ENCODE measurements around the gene ACSS2.
A peak's percentile ranks its signal among the peaks of the same experiment; 100 is the strongest.

The ACSS2 gene

DNA sequence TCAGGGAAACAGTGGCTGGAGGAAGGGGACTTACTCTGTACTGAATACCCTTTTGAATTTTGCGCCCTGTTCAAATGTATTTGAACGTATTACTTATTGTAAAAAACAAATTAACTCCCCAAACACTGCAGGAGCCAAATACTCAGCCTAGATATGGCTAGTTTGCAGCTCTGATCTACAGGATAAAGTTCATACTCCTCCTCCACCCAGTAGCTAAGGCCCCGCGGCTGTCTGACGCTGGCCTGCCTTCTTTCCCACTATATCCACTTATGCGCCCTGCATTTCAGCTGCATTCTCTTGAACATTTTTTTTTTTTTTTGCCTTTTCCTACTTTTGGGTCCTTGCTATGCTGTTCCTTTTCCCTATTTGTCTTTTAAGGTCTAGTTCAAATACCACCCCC, 72.7 kb downstream of the ACSS2 start:
- DNase-seq (ENCODE audit: low read depth in 2 of 2): no peak

DNA sequence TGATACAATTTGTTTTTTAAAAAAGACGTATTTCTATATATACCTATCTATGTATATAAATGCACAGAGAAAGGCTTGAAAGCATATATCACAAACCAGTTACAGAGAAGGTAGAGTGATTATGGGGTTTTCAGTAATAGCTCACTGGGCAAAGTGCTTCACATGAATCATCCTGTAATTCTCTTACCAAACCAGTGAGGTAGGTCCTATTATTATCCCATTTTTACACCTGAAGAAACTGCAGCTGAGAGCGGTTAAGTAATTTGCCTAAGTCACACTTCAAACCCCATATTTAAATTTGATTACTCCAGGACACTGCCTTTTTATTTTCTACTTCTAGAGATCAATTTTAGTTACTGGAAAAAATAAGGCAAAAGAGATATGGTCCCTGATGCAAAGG, 74.8 kb downstream of the ACSS2 start:
- DNase-seq (ENCODE audit: low read depth in 2 of 2): no peak

DNA sequence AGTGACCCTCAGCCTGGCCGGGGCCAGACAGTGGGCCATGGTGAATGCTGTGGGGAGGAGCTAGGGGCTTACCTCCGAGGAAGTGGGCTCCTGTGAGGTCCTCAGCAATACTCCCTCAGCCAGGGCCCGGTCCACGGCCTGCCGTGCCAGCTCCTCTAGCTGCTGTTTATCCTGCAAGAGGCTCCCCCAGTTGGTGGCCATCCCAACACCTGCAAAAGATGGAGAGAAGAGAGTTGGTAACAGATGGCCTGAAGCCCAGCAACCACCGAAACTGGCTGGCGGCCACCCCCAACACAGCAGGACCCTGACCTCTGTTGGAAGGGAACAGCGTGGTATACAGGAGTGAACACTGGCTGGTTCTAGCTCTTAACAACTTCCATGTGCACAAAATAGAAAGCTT, 75.2 kb downstream of the ACSS2 start:
- DNase-seq (ENCODE audit: low read depth in 2 of 2): no peak

DNA sequence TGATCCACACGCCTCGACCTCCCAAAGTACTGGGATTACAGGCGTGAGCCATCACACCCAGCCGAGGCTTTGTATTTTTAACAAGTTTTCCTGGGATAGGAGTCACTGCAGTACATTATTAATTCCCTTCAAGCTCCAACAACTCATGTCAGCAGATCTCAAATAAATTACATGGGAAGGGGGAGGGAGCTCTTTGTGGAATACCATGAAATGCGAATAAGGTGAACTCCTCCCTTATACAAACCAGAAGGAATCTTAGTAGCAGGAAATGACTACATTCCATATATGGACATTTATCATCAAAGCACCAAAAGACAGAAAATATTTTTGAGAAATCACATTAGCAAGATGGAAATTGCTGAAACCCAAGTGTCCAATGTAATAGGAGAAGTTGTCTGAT, 76.3 kb downstream of the ACSS2 start:
- no peak for DNase-seq (ENCODE audit: low read depth in 2 of 2)

DNA sequence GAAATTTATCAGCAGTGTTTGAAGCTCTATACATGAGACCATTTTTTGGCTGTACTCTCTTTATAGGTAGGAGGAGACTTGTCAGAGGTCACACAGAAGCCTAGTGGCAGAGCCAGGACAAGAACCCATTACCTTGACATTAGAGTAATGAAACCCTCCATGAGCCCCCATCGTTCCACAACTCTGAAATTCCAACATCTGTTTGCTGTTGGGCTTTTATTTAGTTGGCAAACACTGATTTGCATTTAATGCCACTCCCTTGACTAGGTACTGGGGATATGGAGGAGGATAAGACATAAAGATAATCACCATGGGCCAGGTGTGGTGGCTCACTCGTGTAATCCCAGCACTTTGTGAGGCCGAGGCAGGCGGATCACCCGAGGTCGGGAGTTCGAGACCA, 77.5 kb downstream of the ACSS2 start:
- DNase-seq (ENCODE audit: low read depth in 2 of 2): no peak

DNA sequence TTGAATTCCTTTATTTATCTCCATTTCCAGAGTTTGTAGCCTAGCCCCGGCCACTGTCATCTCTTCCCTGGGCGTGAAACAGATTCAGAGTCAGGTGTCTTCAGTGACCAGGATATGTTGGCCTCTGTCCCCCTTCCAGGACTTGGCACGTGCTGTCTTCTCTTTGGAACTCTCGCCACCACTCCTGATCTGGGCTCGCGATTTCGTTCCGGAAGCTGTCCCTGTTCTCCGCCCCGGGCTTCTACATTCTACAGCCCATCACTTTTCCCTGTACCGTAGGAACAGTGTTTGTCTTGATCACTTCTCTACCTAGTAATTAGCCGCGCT, 78.5 kb downstream of the ACSS2 start:
- no peak for DNase-seq (ENCODE audit: low read depth in 2 of 2)

DNA sequence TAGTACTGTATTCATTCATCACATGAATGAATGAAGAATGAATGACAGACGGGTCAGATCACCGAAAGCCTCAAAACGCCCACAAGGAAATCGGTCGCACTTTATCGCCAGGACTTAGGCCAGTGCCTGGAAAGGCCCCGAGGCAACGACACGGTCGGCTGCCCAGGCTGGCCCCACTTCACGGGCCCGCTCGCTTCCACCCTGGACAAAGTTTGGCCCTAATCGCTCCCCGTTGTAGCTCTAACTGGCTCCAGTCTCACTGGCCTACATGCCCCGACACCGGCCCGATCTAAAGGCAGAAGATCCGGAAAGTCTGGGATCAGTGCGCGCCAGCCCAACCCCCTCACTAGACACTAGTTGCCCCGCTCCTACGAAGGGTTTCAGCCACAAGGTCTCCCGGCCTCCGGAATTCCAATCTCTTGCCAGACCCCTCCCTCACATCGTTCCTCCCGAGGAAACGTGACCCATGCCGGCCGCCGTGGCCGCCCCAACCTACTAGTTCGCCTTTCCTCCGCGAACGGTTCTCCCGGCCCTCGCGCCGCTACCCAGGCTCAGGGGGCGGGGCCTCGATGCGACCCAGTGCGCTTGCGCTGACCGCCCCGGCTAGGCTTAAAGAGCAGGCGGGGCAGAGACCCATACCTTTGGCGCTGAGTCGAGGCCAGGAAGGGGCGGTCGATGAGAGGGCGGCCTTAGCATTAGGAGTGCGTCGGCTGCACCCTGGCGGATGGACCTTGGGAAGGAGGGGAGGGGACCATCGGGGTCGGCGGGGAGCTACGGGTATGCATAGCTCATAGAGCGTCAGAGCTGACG, 79.0 kb downstream of the ACSS2 start, which contains the start of the genes GSS and MYH7B:
Gene GSS (minus strand): TSS at position 576 of the 810 bp plus-strand sequence. CDS start 3,954 bp downstream, outside the sequence.
Gene MYH7B (plus strand): TSS at position 638 of the 810 bp plus-strand sequence. CDS start 22,138 bp downstream, outside the sequence.
- peak; percentile 90 to 94 for DNase-seq (ENCODE audit: low read depth in 2 of 2)

DNA sequence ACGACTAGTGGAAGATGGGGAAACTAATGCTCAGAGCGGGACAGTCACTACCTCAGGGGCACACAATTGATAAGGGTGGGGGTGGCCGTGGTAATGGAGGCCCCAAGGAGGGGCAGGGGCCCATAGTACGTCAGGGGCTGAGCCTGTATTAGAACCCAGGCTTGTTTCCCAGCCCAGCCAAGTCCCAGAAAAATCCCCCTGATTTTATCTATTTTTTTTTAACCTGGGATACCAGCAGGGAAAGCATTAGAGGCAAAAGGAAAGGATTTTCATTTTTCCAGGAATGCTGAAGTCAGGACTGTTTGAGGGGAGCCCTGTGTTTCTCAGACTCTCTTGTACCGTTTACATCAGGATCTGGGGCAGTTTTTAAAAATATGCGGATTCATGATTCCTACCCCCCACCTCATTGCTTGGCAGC, 79.6 kb downstream of the ACSS2 start:
- DNase-seq (ENCODE audit: low read depth in 2 of 2): no peak

DNA sequence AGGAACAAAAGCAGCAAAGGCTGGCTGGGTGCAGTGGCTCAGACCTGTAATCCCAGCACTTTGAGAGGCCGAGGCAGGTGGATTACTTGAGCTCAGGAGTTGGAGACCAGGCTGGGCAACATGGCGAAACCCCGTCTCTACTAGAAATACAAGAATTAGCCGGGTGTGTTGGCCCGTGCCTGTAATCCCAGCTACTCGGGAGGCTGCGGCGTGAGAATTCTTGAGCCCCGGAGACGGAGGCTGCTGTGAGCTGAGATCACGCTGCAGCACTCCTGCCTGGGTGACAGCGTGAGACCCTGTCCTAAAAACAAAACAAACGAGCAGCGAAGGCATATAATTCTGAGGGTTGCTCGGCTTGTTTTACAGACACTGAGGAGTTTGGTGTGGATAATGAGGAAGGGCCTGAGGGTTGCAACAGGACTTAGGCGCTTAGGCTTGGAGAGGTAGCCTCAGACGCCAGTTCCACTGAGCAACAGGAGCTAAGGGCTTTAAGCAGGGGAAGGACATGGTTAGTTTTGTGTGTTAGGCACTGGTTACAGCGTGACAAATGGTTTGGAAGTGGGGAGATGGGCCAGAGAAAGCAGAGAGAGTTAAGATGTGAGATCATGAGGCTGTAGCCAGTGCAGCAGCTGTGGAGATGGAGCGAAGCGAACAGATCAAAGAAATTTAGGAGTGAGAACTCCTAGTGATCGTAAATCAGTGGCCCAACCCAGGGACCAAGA, 80.5 kb downstream of the ACSS2 start:
- no peak for DNase-seq (ENCODE audit: low read depth in 2 of 2)

DNA sequence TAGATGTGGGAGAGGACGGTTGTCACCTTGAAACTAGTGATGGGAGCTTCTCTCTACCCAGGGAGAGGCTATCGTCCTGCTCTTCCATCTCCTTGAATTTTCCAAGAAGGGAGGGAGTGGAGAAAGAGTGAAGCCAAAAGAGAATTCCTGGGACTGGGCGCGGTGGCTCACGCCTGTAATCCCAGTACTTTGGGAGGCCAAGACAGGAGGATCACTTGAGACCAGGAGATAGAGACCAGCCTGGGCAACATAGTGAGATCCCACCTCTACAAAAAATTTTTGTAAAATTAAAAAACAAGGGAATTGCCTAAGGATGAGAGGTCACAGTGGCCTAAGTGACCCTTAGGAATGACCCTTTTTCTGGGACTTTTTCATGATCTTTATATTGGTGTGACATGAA, 88.1 kb downstream of the ACSS2 start:
- DNase-seq (ENCODE audit: low read depth in 2 of 2): no peak

DNA sequence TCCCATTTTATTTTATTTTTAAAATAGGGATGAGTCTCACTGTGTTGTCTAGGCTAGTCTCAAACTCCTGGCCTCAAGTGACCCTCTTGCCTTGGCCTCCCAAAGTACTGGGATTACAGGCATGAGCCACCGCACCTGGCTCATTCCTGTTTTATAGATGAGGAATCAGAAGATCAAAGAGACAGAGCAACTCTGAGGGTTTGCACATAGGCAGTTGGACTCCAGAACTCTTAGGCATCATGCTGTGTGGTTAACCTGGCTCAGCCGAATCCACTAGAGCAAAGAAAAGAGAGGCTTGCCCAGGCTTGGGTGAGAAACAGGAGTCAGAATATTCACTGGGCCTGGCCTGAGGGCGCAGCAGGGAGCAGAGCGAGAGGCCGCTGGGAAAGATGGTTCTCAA, 88.6 kb downstream of the ACSS2 start:
- no peak for DNase-seq (ENCODE audit: low read depth in 2 of 2)

DNA sequence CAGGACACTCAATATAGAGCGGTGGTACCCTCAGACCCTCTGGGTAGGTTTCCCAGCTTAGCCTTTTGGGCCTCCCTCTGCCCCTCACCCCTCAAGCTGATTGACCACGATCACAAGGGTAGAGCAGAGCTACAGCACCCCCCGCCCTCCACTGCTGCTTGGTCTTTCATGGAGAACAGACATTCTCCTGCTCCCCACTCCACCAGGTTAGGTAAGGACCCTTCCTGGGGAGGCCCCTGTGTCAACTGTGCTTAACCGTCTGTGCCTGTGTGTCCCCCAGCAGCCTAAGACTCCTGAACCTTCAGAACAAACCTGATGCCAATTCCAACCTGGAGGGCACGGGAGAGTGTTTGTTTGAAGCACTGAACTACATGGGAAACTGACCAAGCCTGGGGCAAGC, 91.0 kb downstream of the ACSS2 start:
- no peak for DNase-seq (ENCODE audit: low read depth in 2 of 2)

DNA sequence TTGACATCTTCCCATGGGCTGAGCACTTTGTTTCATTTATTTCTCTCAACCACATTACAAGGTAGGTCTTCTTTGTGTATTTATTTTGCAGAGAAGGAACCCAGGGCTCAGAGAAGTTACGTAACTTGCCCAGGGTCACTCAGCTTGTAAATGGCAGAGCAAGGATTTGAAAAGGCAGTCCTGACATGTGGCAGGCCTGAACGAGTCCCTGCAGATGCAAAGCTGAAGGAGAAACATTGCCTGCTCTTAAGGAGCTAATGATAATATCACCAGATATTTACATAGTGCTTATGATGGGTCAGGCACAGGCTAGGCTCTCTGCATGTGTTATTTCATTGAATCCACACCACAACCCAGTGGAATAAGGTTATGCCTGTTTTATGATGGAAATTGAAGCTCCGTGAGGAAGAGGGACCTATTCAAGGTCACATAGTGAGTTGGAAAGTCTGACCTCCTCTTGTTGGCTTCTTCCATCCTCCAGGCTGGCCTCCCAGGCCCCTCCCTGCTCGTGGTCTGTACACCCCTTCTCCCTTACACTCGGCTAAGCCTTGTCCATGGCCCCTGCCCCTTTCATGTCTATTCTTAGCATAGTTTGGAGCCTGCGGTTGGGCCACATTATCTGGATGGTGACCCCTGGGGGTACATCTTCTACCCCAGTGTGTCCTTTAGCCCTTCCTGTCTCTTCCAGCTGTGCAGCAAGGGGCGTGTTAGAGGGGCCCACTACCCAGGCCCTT, 91.8 kb downstream of the ACSS2 start:
- DNase-seq (ENCODE audit: low read depth in 2 of 2): no peak

DNA sequence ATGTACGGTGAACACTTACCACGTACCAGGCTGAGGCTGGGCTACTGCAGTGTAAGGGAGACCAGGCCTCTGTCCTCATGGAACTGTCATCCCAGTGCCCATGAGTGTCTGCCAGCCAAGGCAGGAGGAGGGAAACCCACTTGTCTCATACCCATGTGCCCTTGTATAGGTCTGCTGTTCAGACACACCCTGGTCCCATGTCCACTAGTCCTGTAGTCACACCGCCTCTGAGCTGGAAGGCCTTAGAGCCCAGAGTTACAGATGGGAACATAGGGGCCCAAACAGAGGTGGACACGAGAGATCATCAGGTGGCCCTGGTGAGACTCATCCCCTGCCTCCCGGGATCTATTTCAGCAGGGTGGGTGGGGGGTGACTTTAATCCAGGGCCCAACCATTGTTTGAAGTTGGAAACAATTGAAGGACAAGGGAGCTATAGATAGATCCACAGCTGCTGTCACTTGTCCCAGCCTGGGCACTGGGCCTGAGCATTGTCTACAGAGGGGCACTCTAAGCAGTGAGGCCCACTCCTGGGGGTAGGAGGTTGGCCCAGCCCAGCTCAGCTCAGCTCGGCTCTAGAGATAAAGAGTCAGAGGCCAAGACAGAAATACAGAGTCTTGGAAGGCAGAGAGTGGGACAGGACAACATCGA, 93.9 kb downstream of the ACSS2 start:
- DNase-seq (ENCODE audit: low read depth in 2 of 2): no peak

DNA sequence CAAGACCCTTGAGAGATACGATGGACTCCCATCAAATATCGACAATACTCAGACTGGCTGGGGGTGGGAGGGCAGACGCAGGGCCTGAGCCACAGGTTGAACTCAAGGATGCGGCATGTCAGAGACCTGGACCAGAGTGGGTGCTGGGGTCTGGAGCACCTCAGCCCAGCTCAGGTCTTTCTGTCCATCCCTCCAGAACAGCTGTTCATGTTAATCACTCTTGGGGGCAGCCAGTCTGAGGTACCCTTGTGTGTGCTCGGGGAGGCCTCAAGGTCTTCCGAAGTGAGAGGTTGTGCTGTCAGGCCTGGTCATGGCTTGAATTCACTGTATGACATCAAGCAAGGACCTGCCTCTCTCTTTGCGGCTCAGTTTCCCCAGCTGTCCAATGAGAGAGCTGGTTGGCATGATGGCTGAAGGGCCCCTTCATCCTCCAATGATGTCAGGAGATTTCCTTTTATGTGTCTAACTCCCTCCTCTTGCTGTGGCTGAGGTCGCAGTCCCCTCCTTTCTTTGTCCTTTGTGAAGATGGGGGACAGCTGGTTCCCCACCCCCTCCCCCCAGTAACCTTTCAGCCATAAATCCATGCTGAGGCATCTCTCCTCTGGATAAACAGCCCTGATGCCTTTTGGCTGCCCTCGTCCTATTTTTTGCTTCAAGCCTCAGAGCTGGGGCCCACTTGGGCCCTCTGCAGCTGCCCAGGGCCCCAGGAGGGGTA, 94.6 kb downstream of the ACSS2 start:
- no peak for DNase-seq (ENCODE audit: low read depth in 2 of 2)

DNA sequence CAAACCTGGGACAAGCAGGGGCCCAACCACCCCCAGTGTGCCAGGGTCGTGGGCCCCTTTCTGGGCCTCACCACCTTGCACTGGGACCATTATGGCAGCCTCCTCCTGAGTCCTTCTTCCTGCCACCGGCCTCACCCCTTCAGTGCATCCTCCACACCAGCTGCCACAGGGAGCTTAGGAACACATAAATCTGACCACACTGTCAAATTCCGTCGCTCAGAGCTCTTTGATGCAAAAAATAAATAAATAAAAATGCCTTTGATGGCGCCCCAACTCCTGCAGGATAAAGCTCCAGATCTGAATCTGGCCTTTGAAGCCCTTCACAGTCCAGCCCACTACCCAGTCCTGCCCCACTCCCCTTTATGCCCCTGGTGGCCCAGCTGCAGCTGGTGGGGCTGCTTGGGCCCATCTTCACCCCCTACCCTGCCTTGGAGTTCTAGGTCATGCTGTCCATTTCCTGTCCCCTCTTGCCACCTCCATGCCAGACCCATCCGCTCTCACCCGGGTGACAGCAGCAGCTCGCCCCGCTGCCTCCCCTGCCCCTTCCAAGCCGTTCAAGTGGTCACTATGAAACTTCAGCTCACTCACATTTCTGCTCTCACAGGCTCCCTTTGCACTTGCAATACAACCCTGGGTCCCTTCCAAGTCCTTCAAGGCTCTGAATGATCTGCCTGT, 95.3 kb downstream of the ACSS2 start:
- DNase-seq (ENCODE audit: low read depth in 2 of 2): no peak

DNA sequence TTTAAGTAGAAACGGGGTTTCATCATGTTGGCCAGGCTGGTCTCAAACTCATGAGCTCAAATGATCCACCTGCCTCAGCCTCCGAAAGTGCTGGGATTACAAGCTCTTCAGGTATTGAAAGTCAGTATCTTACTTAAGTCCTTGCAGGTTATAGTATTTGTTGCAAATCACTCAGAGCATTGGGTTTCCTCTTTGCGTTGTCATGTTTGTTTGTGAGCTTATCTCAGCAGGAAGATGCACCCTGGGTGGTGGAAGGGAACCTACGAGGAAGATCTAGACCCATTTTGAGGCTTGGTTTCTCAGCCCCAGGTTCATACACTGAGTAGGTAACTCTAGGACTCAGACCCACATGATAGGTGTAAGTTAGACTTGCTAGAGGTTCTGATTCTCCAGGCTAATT, 97.8 kb downstream of the ACSS2 start:
- no peak for DNase-seq (ENCODE audit: low read depth in 2 of 2)

DNA sequence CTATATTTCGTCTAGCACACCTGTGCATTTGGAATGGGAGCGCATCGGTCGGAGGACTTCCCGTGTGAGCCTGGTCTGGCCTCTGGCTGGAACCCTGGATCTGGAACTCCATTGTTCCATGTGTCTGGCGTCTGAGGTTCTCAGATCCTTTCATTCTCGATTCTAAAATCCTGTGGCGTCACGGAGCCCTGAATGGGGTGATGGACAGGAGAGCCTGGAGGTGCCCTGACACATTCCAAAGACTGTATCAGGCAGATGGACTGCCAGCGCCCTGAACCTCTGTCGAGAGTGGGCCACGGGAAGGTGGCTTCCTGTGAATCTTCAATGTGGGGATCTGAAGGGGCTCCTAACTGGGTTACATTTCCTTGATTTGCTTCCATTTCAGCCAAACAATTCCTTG, 99.9 kb downstream of the ACSS2 start:
- DNase-seq (ENCODE audit: low read depth in 2 of 2): no peak

Measured in activated CD8-positive, alpha-beta memory T cell treated with anti-CD3 and anti-CD28 coated beads for 4 hours (primary cell).